GM18505 (cell line): ENCODE results near the gene MST1R.

ENCODE experiments used
- ATAC-seq: cut with Tn5 transposase; IDR thresholded peaks from one replicate; pipeline ENCODE4 v1.9.1; 2021; ENCODE audit not compliant: unreplicated experiment
- POLR2A ChIP-seq: IDR thresholded peaks from 4 replicates; pipeline ENCODE4 v1.6.1; 2011; ENCODE audit warnings: borderline replicate concordance; ENCODE audit not compliant: insufficient read depth, insufficient read length; ENCODE audit errors: extremely low read depth

MST1R gene

GRCh38 chr3:49902511-49903345, 945 bp downstream of the MST1R start:
- TF ChIP-seq POLR2A = no peak
- no peak for ATAC-seq

- no peak for ATAC-seq
- TF ChIP-seq POLR2A = no peak
Measured at GRCh38 chr3:49901366-49902339, 2.0 kb downstream of the MST1R start.

GRCh38 chr3:49900491-49901153, 3.1 kb downstream of the MST1R start:
- no peak for ATAC-seq
- no peak for TF ChIP-seq POLR2A

- no peak for TF ChIP-seq POLR2A
Measured at GRCh38 chr3:49899815-49900214, 3.9 kb downstream of the MST1R start.

GRCh38 chr3:49898991-49899390, 4.7 kb downstream of the MST1R start:
- no peak for ATAC-seq
- TF ChIP-seq POLR2A = no peak

More at GRCh38 chr3:49899815-49900214, 3.9 kb downstream of the MST1R start:
- no peak for ATAC-seq

- ATAC-seq = no peak
Measured at GRCh38 chr3:49896345-49896744, 7.3 kb downstream of the MST1R start.

GRCh38 chr3:49895791-49896190, 7.9 kb downstream of the MST1R start:
- no peak for TF ChIP-seq POLR2A
- no peak for ATAC-seq

More at GRCh38 chr3:49896345-49896744, 7.3 kb downstream of the MST1R start:
- no peak for TF ChIP-seq POLR2A

GRCh38 chr3:49889296-49889695, 14.4 kb downstream of the MST1R start:
- TF ChIP-seq POLR2A = no peak
- no peak for ATAC-seq

- ATAC-seq = no peak
- TF ChIP-seq POLR2A = no peak
Measured at GRCh38 chr3:49886922-49887265, 16.8 kb downstream of the MST1R start.

GRCh38 chr3:49883998-49884397, 19.7 kb downstream of the MST1R start:
- ATAC-seq = no peak
- no peak for TF ChIP-seq POLR2A

- no peak for TF ChIP-seq POLR2A
- ATAC-seq = no peak
Measured at GRCh38 chr3:49882166-49882565, 21.5 kb downstream of the MST1R start.

GRCh38 chr3:49880581-49881315, 22.9 kb downstream of the MST1R start:
- no peak for TF ChIP-seq POLR2A
- no peak for ATAC-seq
